ENCODE data around the gene SDC4.

Gene SDC4

GRCh38 chr20:45342855-45343531, 5.2 kb downstream of the SDC4 start:
- no peak for DNase-seq

- no peak for DNase-seq
Measured at GRCh38 chr20:45341939-45342854, 6.0 kb downstream of the SDC4 start.

GRCh38 chr20:45341579-45341938, 6.7 kb downstream of the SDC4 start:
- no peak for DNase-seq

- no peak for DNase-seq
Measured at GRCh38 chr20:45340951-45341350, 7.3 kb downstream of the SDC4 start.

- DNase-seq, result no peak
Measured at GRCh38 chr20:45340236-45340847, 7.9 kb downstream of the SDC4 start.

- no peak for DNase-seq
Measured at GRCh38 chr20:45339799-45340198, 8.4 kb downstream of the SDC4 start.

- DNase-seq, result no peak
Measured at GRCh38 chr20:45339084-45339483, 9.1 kb downstream of the SDC4 start.

GRCh38 chr20:45338121-45339030, 9.8 kb downstream of the SDC4 start:
- no peak for DNase-seq

GRCh38 chr20:45337367-45338120, 10.7 kb downstream of the SDC4 start:
- no peak for DNase-seq

GRCh38 chr20:45336530-45337366, 11.5 kb downstream of the SDC4 start:
- DNase-seq, result no peak

- no peak for DNase-seq
Measured at GRCh38 chr20:45330476-45330875, 17.7 kb downstream of the SDC4 start.

- DNase-seq, result no peak
Measured at GRCh38 chr20:45329497-45330319, 18.5 kb downstream of the SDC4 start.

- no peak for DNase-seq
Measured at GRCh38 chr20:45328451-45328850, 19.8 kb downstream of the SDC4 start.

GRCh38 chr20:45325371-45325770, 22.9 kb downstream of the SDC4 start:
- no peak for DNase-seq

- no peak for DNase-seq
Measured at GRCh38 chr20:45323731-45324130, 24.5 kb downstream of the SDC4 start.

GRCh38 chr20:45322952-45323383, 25.3 kb downstream of the SDC4 start:
- peak; percentile 12 to 56 for DNase-seq

- DNase-seq, result no peak
Measured at GRCh38 chr20:45320948-45321595, 27.2 kb downstream of the SDC4 start.

GRCh38 chr20:45318948-45319347, 29.3 kb downstream of the SDC4 start:
- no peak for DNase-seq

- DNase-seq, result no peak
Measured at GRCh38 chr20:45318386-45318939, 29.8 kb downstream of the SDC4 start.
